ENCODE data around the gene BLOC1S3.
A peak's percentile ranks its signal among the peaks of the same experiment; 100 is the strongest.

The BLOC1S3 gene

DNA sequence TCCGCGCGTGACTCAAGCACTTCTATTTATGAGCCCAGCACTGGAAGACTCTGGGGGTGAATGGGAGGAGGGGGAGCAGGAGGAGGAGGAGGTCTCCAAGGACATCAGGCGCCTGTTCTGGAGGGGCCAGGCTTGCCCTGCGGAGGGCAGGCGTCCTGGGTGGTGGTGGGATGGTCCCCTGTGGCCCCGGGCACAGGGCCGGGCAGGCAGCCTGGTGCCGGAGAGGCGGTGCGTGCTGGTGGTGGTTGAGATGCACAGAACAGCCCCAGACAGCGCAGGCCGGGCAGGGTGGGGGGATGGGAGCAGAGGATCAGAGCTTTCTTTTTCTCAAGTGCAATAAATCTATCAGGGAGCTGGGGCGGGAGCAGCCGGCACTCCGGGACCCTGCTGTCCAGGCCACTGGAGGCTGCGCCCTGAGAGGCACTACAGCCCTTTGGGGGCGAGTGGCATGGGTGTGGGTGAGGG, 31.8 kb upstream of the BLOC1S3 start:
- Histone ChIP-seq H3K4me1 (ENCODE audit: control insufficient read depth in 1 of 2, insufficient read depth in 2 of 2, low read length in 2 of 2) (no peaks in the 10 kb centered on the region), H3K36me3 (ENCODE audit: control insufficient read depth in 1 of 2, insufficient read depth in 2 of 2, low read length in 2 of 2) (peaks cover 11 to 36% of the 10 kb centered on the region in 2 donors), H3K9ac (ENCODE audit: low read depth in 1 of 2, low read length in 2 of 2) (no peak overlapping the region), H3K27ac (ENCODE audit: low read depth, low read length) (no peak overlapping the region), H3K9me3 (ENCODE audit: control insufficient read depth in 1 of 2, low read length in 2 of 2) (no peaks in the 10 kb centered on the region), H3K4me3 (ENCODE audit: low read depth in 1 of 2, low read length in 2 of 2) (no peak overlapping the region), H3K27me3 (ENCODE audit: control insufficient read depth in 1 of 2, insufficient read depth in 2 of 2, low read length in 2 of 2) (peaks cover 7 to 8% of the 10 kb centered on the region in 2 donors)

DNA sequence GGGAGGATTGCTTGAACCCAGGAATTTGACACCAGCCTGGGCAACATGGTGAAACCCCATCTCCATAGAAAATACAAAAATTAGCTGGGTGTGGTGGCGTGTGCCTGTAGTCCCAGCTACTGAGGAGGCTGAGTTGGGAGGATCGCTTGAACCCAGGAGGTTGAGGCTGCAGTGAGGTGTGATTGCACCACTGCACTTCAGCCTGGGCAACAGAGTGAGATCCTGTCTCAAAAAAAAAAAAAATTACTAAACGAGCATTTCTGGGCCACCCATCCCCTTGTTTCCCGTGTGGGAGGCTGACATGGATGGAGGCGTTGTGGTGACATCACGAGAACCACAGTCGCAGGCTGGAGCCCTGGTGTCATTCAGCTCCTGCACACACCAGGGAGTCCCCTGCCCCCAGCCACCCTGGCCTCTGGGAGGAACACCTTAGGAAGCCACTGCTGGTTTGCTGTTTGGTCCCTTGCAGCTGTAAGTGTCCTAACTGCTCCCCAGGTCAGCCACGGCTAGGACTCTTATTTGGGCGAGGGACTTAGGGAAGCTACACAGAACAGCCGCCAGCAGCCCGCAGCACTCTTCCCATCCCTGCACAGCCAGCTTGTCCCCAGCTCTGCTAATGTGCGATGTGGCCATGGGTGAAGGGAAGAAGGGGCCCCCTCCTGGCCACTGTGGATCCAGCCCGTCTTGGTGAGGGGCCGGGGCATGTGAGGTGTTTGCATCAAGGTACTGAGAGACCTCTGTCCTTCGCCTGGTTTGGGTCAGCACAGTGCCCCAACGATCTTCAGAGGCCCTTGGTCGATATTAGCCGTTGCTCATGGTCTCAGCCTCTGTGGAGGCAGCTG, 30.5 kb upstream of the BLOC1S3 start:
- peaks cover 9 to 13% of the 10 kb centered on the region in 2 donors for H3K4me1 ChIP-seq (ENCODE audit: control insufficient read depth in 1 of 2, insufficient read depth in 2 of 2, low read length in 2 of 2)
- no peak overlapping the region for H3K9ac ChIP-seq (ENCODE audit: low read depth in 1 of 2, low read length in 2 of 2)
- peaks cover under 1 to 24% of the 10 kb centered on the region in 2 donors for H3K36me3 ChIP-seq (ENCODE audit: control insufficient read depth in 1 of 2, insufficient read depth in 2 of 2, low read length in 2 of 2)
- no peak overlapping the region for H3K4me3 ChIP-seq (ENCODE audit: low read depth in 1 of 2, low read length in 2 of 2)
- peaks cover 18 to 21% of the 10 kb centered on the region in 2 donors for H3K27me3 ChIP-seq (ENCODE audit: control insufficient read depth in 1 of 2, insufficient read depth in 2 of 2, low read length in 2 of 2)
- no peak overlapping the region for H3K27ac ChIP-seq (ENCODE audit: low read depth, low read length)
- no peaks in the 10 kb centered on the region for H3K9me3 ChIP-seq (ENCODE audit: control insufficient read depth in 1 of 2, low read length in 2 of 2)

DNA sequence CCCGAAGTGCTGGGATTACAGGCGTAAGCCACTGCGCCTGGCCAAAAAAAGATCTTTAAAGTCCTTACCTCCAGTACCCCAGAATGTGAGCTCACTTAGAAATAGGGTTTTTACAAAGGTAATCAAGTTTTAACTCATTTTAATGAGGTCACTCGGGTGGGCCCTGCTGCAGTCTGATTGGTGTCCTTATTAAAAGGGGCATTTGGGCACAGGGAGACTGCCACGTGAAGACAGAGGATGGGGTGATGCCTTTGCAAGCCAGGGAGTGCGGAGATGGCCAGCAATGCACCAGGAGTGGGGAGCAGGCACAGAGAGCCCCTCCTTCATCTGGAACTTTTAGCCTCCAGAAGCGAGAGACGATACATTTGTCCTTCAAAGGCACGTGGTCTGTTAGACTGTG, 29.5 kb upstream of the BLOC1S3 start:
- Histone ChIP-seq H3K4me3 (ENCODE audit: low read depth in 1 of 2, low read length in 2 of 2) (no peak overlapping the region), H3K4me1 (ENCODE audit: control insufficient read depth in 1 of 2, insufficient read depth in 2 of 2, low read length in 2 of 2) (peaks cover 14 to 24% of the 10 kb centered on the region in 2 donors), H3K9ac (ENCODE audit: low read depth in 1 of 2, low read length in 2 of 2) (no peak overlapping the region), H3K9me3 (ENCODE audit: control insufficient read depth in 1 of 2, low read length in 2 of 2) (no peaks in the 10 kb centered on the region), H3K27ac (ENCODE audit: low read depth, low read length) (no peak overlapping the region), H3K36me3 (ENCODE audit: control insufficient read depth in 1 of 2, insufficient read depth in 2 of 2, low read length in 2 of 2) (peaks cover 0 to 18% of the 10 kb centered on the region in 2 donors), H3K27me3 (ENCODE audit: control insufficient read depth in 1 of 2, insufficient read depth in 2 of 2, low read length in 2 of 2) (peaks cover 27 to 29% of the 10 kb centered on the region in 2 donors)

DNA sequence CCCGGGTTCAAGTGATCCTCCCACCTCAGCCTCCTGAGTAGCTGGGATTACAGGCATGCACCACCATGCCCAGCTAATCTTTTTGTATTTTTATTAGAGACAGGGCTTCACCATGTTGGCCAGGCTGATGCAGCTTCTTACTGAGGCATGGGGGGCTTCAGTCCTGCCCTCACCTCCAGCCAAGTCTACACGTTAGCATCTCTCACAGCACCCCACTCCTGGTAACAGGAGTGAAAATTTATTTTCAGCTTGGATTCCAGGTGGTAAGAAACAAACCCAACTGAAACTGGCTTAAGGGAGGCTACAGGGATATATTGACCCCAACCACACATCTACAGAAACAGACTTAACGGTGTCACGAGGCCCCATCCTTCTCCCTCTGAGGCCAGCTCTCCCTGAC, 28.4 kb upstream of the BLOC1S3 start:
- H3K27ac ChIP-seq (ENCODE audit: low read depth, low read length): no peak overlapping the region
- H3K36me3 ChIP-seq (ENCODE audit: control insufficient read depth in 1 of 2, insufficient read depth in 2 of 2, low read length in 2 of 2): peaks cover 0 to 16% of the 10 kb centered on the region in 2 donors
- peaks cover 14 to 28% of the 10 kb centered on the region in 2 donors for H3K4me1 ChIP-seq (ENCODE audit: control insufficient read depth in 1 of 2, insufficient read depth in 2 of 2, low read length in 2 of 2)
- H3K27me3 ChIP-seq (ENCODE audit: control insufficient read depth in 1 of 2, insufficient read depth in 2 of 2, low read length in 2 of 2): peaks cover 32 to 33% of the 10 kb centered on the region in 2 donors
- no peak overlapping the region for H3K4me3 ChIP-seq (ENCODE audit: low read depth in 1 of 2, low read length in 2 of 2)
- no peaks in the 10 kb centered on the region for H3K9me3 ChIP-seq (ENCODE audit: control insufficient read depth in 1 of 2, low read length in 2 of 2)
- H3K9ac ChIP-seq (ENCODE audit: low read depth in 1 of 2, low read length in 2 of 2): no peak overlapping the region

DNA sequence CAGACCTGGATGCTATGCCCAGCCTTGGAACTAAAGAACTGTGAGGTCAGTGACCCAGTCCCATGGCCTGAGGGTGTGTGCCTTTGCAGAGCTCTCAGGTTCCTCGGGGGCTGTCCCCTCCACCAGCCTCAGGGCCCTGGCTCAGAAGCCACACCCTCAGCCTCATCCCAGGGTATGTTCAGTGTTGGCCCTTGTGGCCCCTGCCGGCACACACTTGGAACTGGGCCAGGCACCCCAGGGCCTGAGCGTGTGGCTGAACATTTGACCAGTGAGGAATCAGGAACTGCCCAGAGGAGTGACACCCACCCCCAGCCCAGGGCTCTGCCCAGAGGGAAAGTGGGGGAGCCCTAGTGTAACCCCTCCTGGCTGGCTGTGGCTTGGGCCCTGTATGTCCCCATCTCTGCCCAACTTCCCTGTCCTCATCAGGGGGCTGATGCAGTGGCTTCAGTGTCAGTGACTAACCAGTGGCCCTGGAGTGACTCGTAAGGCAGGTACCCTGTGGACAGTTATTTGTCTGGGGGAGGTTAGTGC, 27.8 kb upstream of the BLOC1S3 start:
- Histone ChIP-seq H3K9me3 (ENCODE audit: control insufficient read depth in 1 of 2, low read length in 2 of 2) (no peaks in the 10 kb centered on the region), H3K36me3 (ENCODE audit: control insufficient read depth in 1 of 2, insufficient read depth in 2 of 2, low read length in 2 of 2) (peaks cover 0 to 15% of the 10 kb centered on the region in 2 donors), H3K4me3 (ENCODE audit: low read depth in 1 of 2, low read length in 2 of 2) (no peak overlapping the region), H3K27ac (ENCODE audit: low read depth, low read length) (no peak overlapping the region), H3K27me3 (ENCODE audit: control insufficient read depth in 1 of 2, insufficient read depth in 2 of 2, low read length in 2 of 2) (peaks cover 32 to 33% of the 10 kb centered on the region in 2 donors), H3K9ac (ENCODE audit: low read depth in 1 of 2, low read length in 2 of 2) (no peak overlapping the region), H3K4me1 (ENCODE audit: control insufficient read depth in 1 of 2, insufficient read depth in 2 of 2, low read length in 2 of 2) (peaks cover 14 to 28% of the 10 kb centered on the region in 2 donors)

DNA sequence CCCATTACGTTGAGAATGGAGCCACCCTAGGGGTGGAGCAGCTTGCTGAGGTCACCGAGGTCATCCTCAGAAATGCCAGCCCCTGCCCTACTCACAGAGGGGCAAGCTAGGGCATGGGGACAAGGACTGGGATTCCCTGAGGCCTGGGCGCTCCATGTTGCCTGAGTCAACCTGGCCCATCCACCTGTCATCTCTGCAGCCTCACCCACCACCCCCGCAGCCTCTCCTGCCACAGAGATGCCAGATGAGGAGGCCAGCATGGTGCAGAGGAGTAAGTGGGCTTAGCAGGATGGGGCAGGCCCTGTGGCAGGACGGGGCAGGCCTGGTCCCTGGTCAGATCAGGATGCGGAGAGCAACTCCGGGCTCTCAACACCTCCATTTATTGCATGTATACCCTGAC, 27.3 kb upstream of the BLOC1S3 start:
- no peak overlapping the region for H3K4me3 ChIP-seq (ENCODE audit: low read depth in 1 of 2, low read length in 2 of 2)
- peaks cover 14 to 28% of the 10 kb centered on the region in 2 donors for H3K4me1 ChIP-seq (ENCODE audit: control insufficient read depth in 1 of 2, insufficient read depth in 2 of 2, low read length in 2 of 2)
- H3K27me3 ChIP-seq (ENCODE audit: control insufficient read depth in 1 of 2, insufficient read depth in 2 of 2, low read length in 2 of 2): peaks cover 32 to 33% of the 10 kb centered on the region in 2 donors
- H3K36me3 ChIP-seq (ENCODE audit: control insufficient read depth in 1 of 2, insufficient read depth in 2 of 2, low read length in 2 of 2): peaks cover 0 to 10% of the 10 kb centered on the region in 2 donors
- no peaks in the 10 kb centered on the region for H3K9me3 ChIP-seq (ENCODE audit: control insufficient read depth in 1 of 2, low read length in 2 of 2)
- no peak overlapping the region for H3K27ac ChIP-seq (ENCODE audit: low read depth, low read length)
- H3K9ac ChIP-seq (ENCODE audit: low read depth in 1 of 2, low read length in 2 of 2): no peak overlapping the region

DNA sequence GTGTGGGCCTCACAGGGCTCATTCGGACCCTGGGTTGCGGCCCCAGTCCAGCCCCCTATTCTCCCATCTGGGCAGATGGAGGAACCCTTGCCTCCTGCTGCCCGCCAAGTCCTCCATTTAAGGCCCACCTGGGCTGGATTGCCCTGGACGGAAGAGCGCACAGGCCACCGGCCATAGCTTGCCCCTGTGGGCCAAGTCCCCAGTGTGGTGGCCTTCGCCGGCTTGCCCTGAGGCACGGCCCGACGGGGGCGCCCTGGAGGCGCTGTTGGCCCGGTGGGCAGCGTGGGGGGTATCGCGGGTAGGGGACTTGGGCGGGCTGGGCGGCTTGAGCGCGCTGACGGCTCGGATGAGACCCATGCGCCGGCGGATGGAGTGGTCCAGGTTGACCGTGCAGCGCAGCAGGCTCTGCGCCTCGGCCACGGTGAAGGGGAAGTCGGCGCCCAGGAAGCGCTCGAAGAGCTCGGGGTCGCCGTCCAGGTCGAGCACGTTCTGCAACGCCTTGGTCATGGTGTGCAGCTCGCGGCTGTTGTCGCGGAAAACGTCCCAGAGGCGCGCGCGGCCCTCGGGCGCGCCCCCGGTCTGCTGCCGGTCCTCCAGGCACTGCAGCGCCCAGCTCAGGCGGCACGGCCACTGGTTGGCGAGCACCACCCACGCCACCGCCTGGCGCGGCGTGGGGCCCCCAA, 26.6 kb upstream of the BLOC1S3 start:
- no peak overlapping the region for H3K27ac ChIP-seq (ENCODE audit: low read depth, low read length)
- H3K4me1 ChIP-seq (ENCODE audit: control insufficient read depth in 1 of 2, insufficient read depth in 2 of 2, low read length in 2 of 2): peaks cover 14 to 28% of the 10 kb centered on the region in 2 donors
- H3K27me3 ChIP-seq (ENCODE audit: control insufficient read depth in 1 of 2, insufficient read depth in 2 of 2, low read length in 2 of 2): peaks cover 32 to 33% of the 10 kb centered on the region in 2 donors
- H3K4me3 ChIP-seq (ENCODE audit: low read depth in 1 of 2, low read length in 2 of 2): peak overlapping the region; percentile 8 to 68
- H3K9me3 ChIP-seq (ENCODE audit: control insufficient read depth in 1 of 2, low read length in 2 of 2): no peaks in the 10 kb centered on the region
- H3K9ac ChIP-seq (ENCODE audit: low read depth in 1 of 2, low read length in 2 of 2): no peak overlapping the region
- H3K36me3 ChIP-seq (ENCODE audit: control insufficient read depth in 1 of 2, insufficient read depth in 2 of 2, low read length in 2 of 2): peaks cover 0 to 3% of the 10 kb centered on the region in 2 donors

DNA sequence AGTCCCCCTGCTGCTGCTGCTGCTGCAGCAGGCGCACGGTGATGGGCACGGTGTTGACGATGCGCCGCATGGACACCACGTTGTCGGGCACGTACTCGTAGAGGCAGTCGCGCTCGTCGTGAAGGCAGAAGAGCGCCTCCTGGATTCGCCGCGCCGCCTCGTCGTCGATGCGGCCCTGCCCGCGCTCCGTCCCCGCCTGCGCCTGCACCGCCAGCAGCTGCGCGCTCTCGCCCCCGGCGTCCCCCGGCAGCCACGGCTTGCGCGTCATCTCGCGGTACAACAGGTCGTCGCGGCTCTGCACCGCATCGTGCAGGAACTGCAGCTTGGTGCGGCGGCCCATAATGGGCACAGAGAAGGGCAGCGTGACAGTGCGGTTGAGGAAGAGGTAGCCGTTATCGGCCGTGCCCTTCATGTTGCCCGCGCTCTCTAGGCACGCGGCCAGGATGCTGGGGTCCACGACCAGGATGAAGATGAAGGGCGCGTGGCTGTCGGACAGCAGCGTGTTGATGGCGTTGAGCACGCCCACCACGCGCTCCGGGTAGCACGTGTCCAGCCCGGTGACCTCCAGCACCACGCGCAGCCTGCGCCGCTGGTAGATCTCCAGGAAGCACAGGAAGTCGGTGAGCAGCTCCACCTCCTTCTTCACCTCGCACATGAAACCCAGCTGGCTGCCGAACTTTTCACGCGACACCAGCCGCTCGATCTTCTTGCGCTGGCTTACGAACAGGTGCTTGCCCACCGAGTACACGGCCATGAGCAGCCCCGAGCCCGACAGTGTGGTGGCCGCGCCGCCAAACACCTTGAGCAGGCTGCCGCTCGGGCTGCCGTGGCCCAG, 25.9 kb upstream of the BLOC1S3 start:
- Histone ChIP-seq H3K4me3 (ENCODE audit: low read depth in 1 of 2, low read length in 2 of 2) (peak overlapping the region; percentile 55 to 68), H3K4me1 (ENCODE audit: control insufficient read depth in 1 of 2, insufficient read depth in 2 of 2, low read length in 2 of 2) (peaks cover 14 to 28% of the 10 kb centered on the region in 2 donors), H3K36me3 (ENCODE audit: control insufficient read depth in 1 of 2, insufficient read depth in 2 of 2, low read length in 2 of 2) (no peaks in the 10 kb centered on the region), H3K27me3 (ENCODE audit: control insufficient read depth in 1 of 2, insufficient read depth in 2 of 2, low read length in 2 of 2) (peaks cover 32 to 33% of the 10 kb centered on the region in 2 donors), H3K27ac (ENCODE audit: low read depth, low read length) (no peak overlapping the region), H3K9ac (ENCODE audit: low read depth in 1 of 2, low read length in 2 of 2) (peak overlapping the region in 1 of 2 donors; percentile 32), H3K9me3 (ENCODE audit: control insufficient read depth in 1 of 2, low read length in 2 of 2) (no peaks in the 10 kb centered on the region)

DNA sequence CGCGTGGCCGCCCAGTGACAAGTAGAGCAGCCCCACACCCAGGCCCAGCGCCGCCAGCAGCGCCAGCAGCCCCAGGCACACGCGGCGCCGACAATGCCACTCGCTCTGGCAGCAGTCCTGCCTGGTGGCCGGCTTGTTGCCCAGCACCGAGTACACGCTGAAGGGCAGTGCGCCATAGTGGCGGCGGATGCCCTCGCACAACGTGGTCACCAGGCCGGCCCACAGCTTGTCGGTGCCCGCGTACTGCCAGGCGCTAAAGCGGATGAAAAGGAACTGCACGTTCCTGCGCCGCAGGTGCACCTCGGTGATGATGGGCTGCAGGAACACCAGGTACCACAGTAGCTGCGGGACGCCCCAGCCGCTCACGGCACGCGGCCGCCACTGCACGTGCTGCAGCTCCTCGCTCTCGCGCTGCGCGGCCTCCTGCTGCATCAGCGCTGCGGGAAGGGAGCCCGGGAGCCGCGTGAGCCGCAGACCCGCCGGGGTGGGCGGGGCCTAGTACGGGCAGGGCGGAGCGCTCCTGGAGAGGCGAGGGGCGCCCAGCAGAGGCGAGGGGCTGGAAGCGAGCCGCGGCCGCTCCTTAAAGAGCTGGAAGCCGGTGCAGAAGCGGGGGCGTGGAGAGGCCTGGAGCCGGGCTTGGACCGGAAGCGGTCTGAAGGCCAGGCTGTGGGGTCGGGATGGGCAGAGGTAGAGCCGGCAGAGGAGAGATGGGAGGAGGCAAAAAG, 25.1 kb upstream of the BLOC1S3 start:
- Histone ChIP-seq H3K27me3 (ENCODE audit: control insufficient read depth in 1 of 2, insufficient read depth in 2 of 2, low read length in 2 of 2) (peaks cover 32 to 37% of the 10 kb centered on the region in 2 donors), H3K4me1 (ENCODE audit: control insufficient read depth in 1 of 2, insufficient read depth in 2 of 2, low read length in 2 of 2) (peaks cover 20 to 35% of the 10 kb centered on the region in 2 donors), H3K36me3 (ENCODE audit: control insufficient read depth in 1 of 2, insufficient read depth in 2 of 2, low read length in 2 of 2) (no peaks in the 10 kb centered on the region), H3K9ac (ENCODE audit: low read depth in 1 of 2, low read length in 2 of 2) (peak overlapping the region in 1 of 2 donors; percentile 32), H3K4me3 (ENCODE audit: low read depth in 1 of 2, low read length in 2 of 2) (peak overlapping the region; percentile 55 to 68), H3K27ac (ENCODE audit: low read depth, low read length) (no peak overlapping the region), H3K9me3 (ENCODE audit: control insufficient read depth in 1 of 2, low read length in 2 of 2) (no peaks in the 10 kb centered on the region)

All from duodenal mucosa (tissue), 2 donors.